Measurements from ENCODE around the gene INPP4B.

INPP4B gene

GRCh38 chr4:142540483-142540804 lies 305.7 kb downstream of the INPP4B start:
- H3K79me2 ChIP-seq (ENCODE audit: insufficient read depth, low read length): no peaks in the 10 kb centered on the region
- no peak overlapping the region for H3K4me3 ChIP-seq (ENCODE audit: low read depth, low read length, poor library complexity, severe bottlenecking)
- no peaks in the 10 kb centered on the region for H3K9me3 ChIP-seq (ENCODE audit: low read length)
- H3K4me1 ChIP-seq (ENCODE audit: insufficient read depth, low read length, severe bottlenecking): no peaks in the 10 kb centered on the region
- no peak overlapping the region for H3K4me2 ChIP-seq (ENCODE audit: low read length)
- H3K27me3 ChIP-seq (ENCODE audit: insufficient read depth, low read length): no peaks in the 10 kb centered on the region
- H2AFZ ChIP-seq (ENCODE audit: low read length): no peak overlapping the region
- no peak for TF ChIP-seq CTCF (IDR thresholded peaks at IDR 0.05; ENCODE audit: low read length)
- no peak for TF ChIP-seq EZH2 (IDR thresholded peaks at IDR 0.05; ENCODE audit: borderline replicate concordance, low read length)
- no peak overlapping the region for H3K27ac ChIP-seq (ENCODE audit: low read depth, low read length, poor library complexity, severe bottlenecking)
- no peaks in the 10 kb centered on the region for H3K9me2 ChIP-seq (ENCODE audit: low read depth, low read length)
- H4K20me1 ChIP-seq (ENCODE audit: insufficient read depth, low read length): no peaks in the 10 kb centered on the region
- no peaks in the 10 kb centered on the region for H3K36me3 ChIP-seq (ENCODE audit: insufficient read depth, low read length)
- H3F3A ChIP-seq (ENCODE audit: insufficient read depth, low read length): no peaks in the 10 kb centered on the region
- H3K9ac ChIP-seq (ENCODE audit: low read length): no peak overlapping the region

GRCh38 chr4:142539796-142540482 lies 306.2 kb downstream of the INPP4B start:
- Histone ChIP-seq H3K9me3 (ENCODE audit: low read length) (no peaks in the 10 kb centered on the region), H3K9ac (ENCODE audit: low read length) (no peak overlapping the region), H3K27ac (ENCODE audit: low read depth, low read length, poor library complexity, severe bottlenecking) (no peak overlapping the region), H4K20me1 (ENCODE audit: insufficient read depth, low read length) (no peaks in the 10 kb centered on the region), H3K4me1 (ENCODE audit: insufficient read depth, low read length, severe bottlenecking) (no peaks in the 10 kb centered on the region), H3K36me3 (ENCODE audit: insufficient read depth, low read length) (no peaks in the 10 kb centered on the region), H3F3A (ENCODE audit: insufficient read depth, low read length) (no peaks in the 10 kb centered on the region), H3K4me3 (ENCODE audit: low read depth, low read length, poor library complexity, severe bottlenecking) (no peak overlapping the region), H3K79me2 (ENCODE audit: insufficient read depth, low read length) (no peaks in the 10 kb centered on the region), H2AFZ (ENCODE audit: low read length) (no peak overlapping the region), H3K27me3 (ENCODE audit: insufficient read depth, low read length) (no peaks in the 10 kb centered on the region), H3K9me2 (ENCODE audit: low read depth, low read length) (no peaks in the 10 kb centered on the region), H3K4me2 (ENCODE audit: low read length) (no peak overlapping the region)
- TF ChIP-seq CTCF (IDR thresholded peaks at IDR 0.05; ENCODE audit: low read length) (no peak), EZH2 (IDR thresholded peaks at IDR 0.05; ENCODE audit: borderline replicate concordance, low read length) (no peak)

GRCh38 chr4:142535009-142535408 lies 311.1 kb downstream of the INPP4B start:
- H3K4me2 ChIP-seq (ENCODE audit: low read length): no peak overlapping the region

More at GRCh38 chr4:142535009-142535408, 311.1 kb downstream of the INPP4B start:
- no peak for TF ChIP-seq CTCF (IDR thresholded peaks at IDR 0.05; ENCODE audit: low read length)
- no peak for TF ChIP-seq EZH2 (IDR thresholded peaks at IDR 0.05; ENCODE audit: borderline replicate concordance, low read length)
- H3K9me2 ChIP-seq (ENCODE audit: low read depth, low read length): no peaks in the 10 kb centered on the region
- no peak overlapping the region for H3K9ac ChIP-seq (ENCODE audit: low read length)
- H3K79me2 ChIP-seq (ENCODE audit: insufficient read depth, low read length): no peaks in the 10 kb centered on the region
- H4K20me1 ChIP-seq (ENCODE audit: insufficient read depth, low read length): no peaks in the 10 kb centered on the region
- no peaks in the 10 kb centered on the region for H3K4me1 ChIP-seq (ENCODE audit: insufficient read depth, low read length, severe bottlenecking)
- H3K36me3 ChIP-seq (ENCODE audit: insufficient read depth, low read length): no peaks in the 10 kb centered on the region
- H3K27me3 ChIP-seq (ENCODE audit: insufficient read depth, low read length): no peaks in the 10 kb centered on the region
- H3K9me3 ChIP-seq (ENCODE audit: low read length): no peaks in the 10 kb centered on the region
- H2AFZ ChIP-seq (ENCODE audit: low read length): no peak overlapping the region
- H3F3A ChIP-seq (ENCODE audit: insufficient read depth, low read length): no peaks in the 10 kb centered on the region
- H3K4me3 ChIP-seq (ENCODE audit: low read depth, low read length, poor library complexity, severe bottlenecking): no peak overlapping the region
- H3K27ac ChIP-seq (ENCODE audit: low read depth, low read length, poor library complexity, severe bottlenecking): no peak overlapping the region
